K562 (cell line): Measurements from ENCODE around the gene COX6A2. TPM values are rescaled to one million over a fixed set of nuclear protein-coding genes. Genes with fewer than 3 reads are reported as not detected.
A peak's percentile ranks its signal among the peaks of the same experiment; 100 is the strongest.

Source experiments
- CBFA2T2 ChIP-seq: fragments of 450-650 bp; conservative IDR thresholded peaks from 2 replicates; pipeline ENCODE4 v1.6.1; 2017; ENCODE audit warnings: mild to moderate bottlenecking
- DEAF1 ChIP-seq: fragments of 450-650 bp; formaldehyde crosslinking; IDR thresholded peaks from 2 replicates; pipeline ENCODE4 v1.4.0; 2020; ENCODE audit warnings: mild to moderate bottlenecking, moderate library complexity
- GTF2F1 ChIP-seq: IDR thresholded peaks from 2 replicates; pipeline ENCODE4 v1.6.1; 2011; ENCODE audit warnings: low read depth, low read length, improper control_type of control experiment
- HOXB6 ChIP-seq: fragments of 250-450 bp; sonication (Bioruptor Pico); IDR thresholded peaks from 2 replicates; pipeline ENCODE4 v1.5.1; 2022; ENCODE audit warnings: mild to moderate bottlenecking, borderline replicate concordance
- KDM2B ChIP-seq: fragments of 250-450 bp; sonication (Bioruptor Pico); IDR thresholded peaks from 2 replicates; pipeline ENCODE4 v1.8.0; 2021; ENCODE audit warnings: mild to moderate bottlenecking, moderate library complexity
- MTA1 ChIP-seq: fragments of 450-650 bp; IDR thresholded peaks from 2 replicates; pipeline ENCODE4 v1.6.1; 2017; ENCODE audit warnings: borderline replicate concordance
- NR2C2 ChIP-seq, 2 experiments: fragments of 200-800 bp in 1 of 2; sonication (Bioruptor generic) in 1 of 2; sonication (generic) in 1 of 2; formaldehyde crosslinking in 1 of 2; IDR thresholded peaks; 2 replicates each; pipeline versions ENCODE4 v1.6.1 to v1.8.0; 2016 to 2022; ENCODE audit warnings: mild to moderate bottlenecking in 1 of 2, missing compliant biosample characterization in 1 of 2, missing genetic modification characterization in 1 of 2, missing genetic modification reagents in 1 of 2
- POLR2A ChIP-seq: fragments of 450-650 bp; conservative IDR thresholded peaks from 2 replicates; pipeline ENCODE4 v1.6.1; 2016
- RFX1 ChIP-seq: fragments of 450-650 bp; IDR thresholded peaks from 2 replicates; pipeline ENCODE4 v1.6.1; 2016; ENCODE audit warnings: mild to moderate bottlenecking, moderate library complexity
- SMARCB1 ChIP-seq: IDR thresholded peaks from 2 replicates; pipeline ENCODE4 v1.6.1; 2011; ENCODE audit warnings: improper control_type of control experiment, low read depth; ENCODE audit not compliant: insufficient read length
- SUPT5H ChIP-seq: fragments of 450-650 bp; IDR thresholded peaks from 2 replicates; pipeline ENCODE4 v1.6.1; 2016
- ZEB2 ChIP-seq: fragments of 450-650 bp; IDR thresholded peaks from 2 replicates; pipeline ENCODE4 v1.6.1; 2016
- ZFPM2 ChIP-seq: fragments of 250-450 bp; sonication (Bioruptor Pico); IDR thresholded peaks from 2 replicates; pipeline ENCODE4 v1.5.1; 2022; ENCODE audit warnings: mild to moderate bottlenecking
- ZNF175 ChIP-seq: fragments of 200-800 bp; sonication (Bioruptor generic); IDR thresholded peaks from 2 replicates; pipeline ENCODE4 v1.6.1; 2016; ENCODE audit warnings: low read depth, mild to moderate bottlenecking, missing genetic modification characterization, missing compliant biosample characterization
- ZNF217 ChIP-seq: sonication (generic); formaldehyde crosslinking; IDR thresholded peaks from 2 replicates; pipeline ENCODE4 v1.8.0; 2022; ENCODE audit warnings: mild to moderate bottlenecking, missing genetic modification reagents
- ZNF324 ChIP-seq: fragments of 250-450 bp; sonication (Bioruptor Pico); IDR thresholded peaks from 2 replicates; pipeline ENCODE4 v1.4.0; 2020; ENCODE audit warnings: mild to moderate bottlenecking
- ZNF407 ChIP-seq: fragments of 450-650 bp; IDR thresholded peaks from 2 replicates; pipeline ENCODE4 v1.6.1; 2016; ENCODE audit warnings: low read depth
- ZNF589 ChIP-seq: fragments of 200-800 bp; sonication (Bioruptor generic); IDR thresholded peaks from 2 replicates; pipeline ENCODE4 v1.6.1; 2016; ENCODE audit warnings: low read depth, missing genetic modification characterization, missing compliant biosample characterization
- polyA plus RNA-seq, 8 experiments: library from polyadenylated mRNA; depleted of rRNA in 4 of 8; stranded (reverse) in 5 of 8; unstranded in 3 of 8; fragments of >200 nt; fragmentation: Nextera tagmentation in 2 of 8; fragmentation: Illumina TruSeq in 1 of 8; extraction: Ambion mirVana in 2 of 8; extraction: Trizol in 1 of 8; gene quantifications; 2 replicates each; pipeline versions ENCODE4 v1.2.1 to v1.2.3, GENCODE V29; 2011 to 2014; ENCODE audit warnings: inconsistent platforms in 1 of 8, missing spikeins in 1 of 8
- total RNA-seq, 7 experiments: library from RNA; depleted of rRNA in 6 of 7; stranded (reverse); fragments of >200 nt in 6 of 7; fragmentation: Illumina TruSeq in 2 of 7; extraction: Trizol in 2 of 7; gene quantifications; 2 replicates each; pipeline versions ENCODE4 v1.2.1 to v1.2.3, GENCODE V29; 2011 to 2021; ENCODE audit warnings: low replicate concordance in 1 of 7

The COX6A2 gene
- total and polyA plus RNA-seq, 9 of the 15 experiments (the other 6 are each of a cell fraction or from before 2014, with no cell fraction given) = not detected

GRCh38 chr16:31453255-31454204 is 25.4 kb upstream of the COX6A2 start (continued):
- TF ChIP-seq ZNF175 (CRISPR knock-in tag) = no peak
- no peak for TF ChIP-seq GTF2F1
- TF ChIP-seq ZNF217 (CRISPR knock-in tag) = no peak
- peak; percentile 69; the same call in 1 of the 2 replicates for TF ChIP-seq ZEB2
- no peak for TF ChIP-seq HOXB6 (CRISPR knock-in tag)
- TF ChIP-seq POLR2A = peak; percentile 48; the same call in 1 of the 2 replicates
- no peak for TF ChIP-seq RFX1
- 0 out of 2 replicates have a peak, but pooled peaks have one; percentile 19 for TF ChIP-seq SUPT5H
- TF ChIP-seq NR2C2 (CRISPR knock-in tag; IDR thresholded peaks at IDR 0.05) = peak; percentile 64; the same call in 1 of the 2 replicates
- TF ChIP-seq NR2C2 (tag; IDR thresholded peaks at IDR 0.05) = peak; percentile 85
- TF ChIP-seq DEAF1 = no peak
- no peak for TF ChIP-seq CBFA2T2
- 0 out of 2 replicates have a peak, but pooled peaks have one; percentile 30 for TF ChIP-seq ZNF407
- TF ChIP-seq MTA1 = peak; percentile 75; the same call in 1 of the 2 replicates
- no peak for TF ChIP-seq SMARCB1
- TF ChIP-seq KDM2B (CRISPR knock-in tag) = no peak
- TF ChIP-seq ZFPM2 (CRISPR knock-in tag) = no peak
- TF ChIP-seq ZNF589 (CRISPR knock-in tag) = no peak
- TF ChIP-seq ZNF324 = no peak
